ENCODE data around the gene AFDN.

AFDN gene

GRCh38 chr6:167843023-167843422 is 16.3 kb downstream of the AFDN start:
- no peak for DNase-seq

DNA sequence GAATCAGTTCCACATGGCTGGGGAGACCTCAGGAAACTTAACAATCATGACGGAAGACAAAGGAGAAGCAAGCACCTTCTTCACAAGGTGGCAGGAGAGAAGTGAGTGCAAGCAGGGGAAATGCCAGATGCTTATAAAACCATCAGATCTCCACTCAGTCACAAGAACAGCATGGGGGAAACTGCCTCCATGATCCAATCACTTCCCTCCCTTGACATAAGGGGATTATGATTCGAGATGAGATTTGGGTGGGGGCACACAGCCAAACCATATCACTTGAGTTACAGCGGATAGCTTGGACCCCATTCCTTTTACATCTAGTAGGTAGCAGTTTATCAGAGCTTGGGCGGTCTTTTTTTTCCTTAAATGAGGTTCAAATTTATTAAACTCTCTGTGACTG is 19.1 kb downstream of the AFDN start:
- DNase-seq, result no peak

- DNase-seq, result no peak
Measured at GRCh38 chr6:167846997-167847606, 20.4 kb downstream of the AFDN start.

- DNase-seq, result no peak
Measured at GRCh38 chr6:167847936-167848335, 21.2 kb downstream of the AFDN start.

DNA sequence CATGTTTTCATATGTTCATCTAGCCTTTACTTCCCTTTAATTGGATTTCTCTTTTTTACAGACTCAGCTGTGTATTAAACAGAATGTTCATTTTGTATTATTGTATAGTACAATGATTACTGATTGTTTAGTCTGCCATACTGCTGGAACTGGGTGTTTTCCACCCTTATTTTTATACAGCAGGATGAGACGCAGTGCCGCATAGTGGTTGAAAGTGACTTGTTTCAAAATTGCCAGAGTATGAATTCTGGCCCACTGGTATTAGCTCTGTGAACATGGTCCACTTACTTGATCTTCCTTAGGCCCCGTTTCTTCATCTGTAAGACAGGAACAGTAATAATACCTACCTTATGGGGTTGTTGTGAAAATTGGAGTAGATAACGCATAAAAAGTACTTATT is 22.1 kb downstream of the AFDN start:
- DNase-seq, result no peak

DNA sequence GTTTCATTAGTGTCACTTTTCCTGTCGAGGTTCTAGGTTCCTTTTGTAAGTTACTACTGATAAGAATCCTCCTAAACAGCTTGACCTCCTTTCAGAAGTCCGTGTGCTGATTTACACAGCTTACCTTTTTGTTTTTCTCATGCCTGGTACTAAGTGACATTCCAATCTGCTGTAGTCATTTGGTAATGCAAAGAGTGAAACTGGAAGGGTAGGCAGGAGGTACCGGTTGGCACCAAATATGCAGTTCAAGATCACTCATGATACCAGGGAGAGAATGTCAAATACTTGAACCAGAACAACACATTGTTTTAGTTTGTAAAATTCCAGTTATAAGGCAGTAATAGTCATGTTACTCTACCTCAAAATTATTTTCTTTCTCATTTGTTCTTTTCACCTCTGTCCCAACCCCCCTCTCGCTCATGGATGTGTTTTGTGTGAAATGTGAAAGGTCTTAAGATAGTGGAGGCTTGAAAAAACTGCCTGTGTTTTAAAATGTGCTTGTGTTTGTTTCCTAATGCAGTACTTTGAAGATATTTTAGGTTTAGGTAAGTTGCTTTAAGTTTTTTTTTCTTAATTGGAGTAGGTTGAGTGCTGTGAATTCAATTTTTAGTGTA is 23.2 kb downstream of the AFDN start:
- no peak for DNase-seq

- no peak for DNase-seq
Measured at GRCh38 chr6:167850782-167851181, 24.1 kb downstream of the AFDN start.

GRCh38 chr6:167851370-167851952 is 24.8 kb downstream of the AFDN start:
- no peak for DNase-seq

GRCh38 chr6:167855825-167856425 is 29.2 kb downstream of the AFDN start:
- no peak for DNase-seq

DNA sequence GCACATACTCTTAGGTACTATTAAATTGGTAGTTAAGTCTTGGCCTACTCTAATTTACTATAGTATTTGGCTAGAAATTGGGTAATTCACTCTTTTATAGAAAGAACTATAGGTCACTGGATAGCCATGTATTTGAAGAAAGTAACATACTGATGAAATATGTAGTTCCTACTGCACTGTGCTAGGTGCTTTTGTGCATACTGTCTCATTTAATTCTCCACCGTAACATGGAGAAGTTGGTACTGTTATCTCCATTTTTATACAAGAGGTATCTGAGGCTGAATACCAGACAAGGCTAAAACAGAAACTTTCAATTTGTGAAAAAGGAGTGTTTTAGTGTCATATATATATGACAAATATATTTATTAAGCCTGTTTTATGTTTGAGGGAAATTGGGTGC is 29.8 kb downstream of the AFDN start:
- no peak for DNase-seq

- DNase-seq, result no peak
Measured at GRCh38 chr6:167856999-167857660, 30.4 kb downstream of the AFDN start.

GRCh38 chr6:167858086-167858591 is 31.4 kb downstream of the AFDN start:
- no peak for DNase-seq

GRCh38 chr6:167858842-167859664 is 32.3 kb downstream of the AFDN start:
- no peak for DNase-seq

DNA sequence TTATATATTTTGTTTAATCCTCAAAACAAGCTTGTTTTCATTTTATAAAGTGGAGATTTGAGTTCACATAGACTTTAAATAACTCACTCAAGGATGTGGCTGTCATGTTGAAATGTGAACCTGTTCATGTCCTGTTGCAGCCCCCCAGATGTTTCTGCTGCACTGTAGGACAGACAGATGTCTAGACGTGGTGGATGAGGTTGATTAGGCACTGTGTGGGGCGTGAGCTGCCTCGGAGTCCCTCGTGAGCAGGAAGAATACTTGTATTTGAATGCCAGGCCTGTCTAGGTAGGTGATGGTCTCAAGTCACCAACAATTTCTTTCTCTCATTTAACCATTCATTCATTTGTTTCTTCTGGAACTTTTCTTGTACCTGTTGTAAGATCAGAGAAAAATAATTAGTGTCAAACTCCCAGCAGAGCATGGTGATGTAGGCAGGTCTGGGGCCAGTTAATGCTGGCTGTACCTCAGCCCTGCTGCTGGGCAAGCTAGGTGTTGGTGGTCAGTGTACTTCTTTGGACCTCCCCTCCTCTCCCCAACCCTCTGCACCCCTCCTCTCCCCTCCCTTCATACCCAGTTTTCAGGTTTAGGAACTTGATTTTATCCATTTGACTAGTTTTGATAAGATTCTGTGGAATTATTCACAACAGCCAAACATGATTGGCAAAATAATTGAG is 34.0 kb downstream of the AFDN start:
- DNase-seq, result no peak

GRCh38 chr6:167861424-167861823 is 34.7 kb downstream of the AFDN start:
- DNase-seq, result no peak

DNA sequence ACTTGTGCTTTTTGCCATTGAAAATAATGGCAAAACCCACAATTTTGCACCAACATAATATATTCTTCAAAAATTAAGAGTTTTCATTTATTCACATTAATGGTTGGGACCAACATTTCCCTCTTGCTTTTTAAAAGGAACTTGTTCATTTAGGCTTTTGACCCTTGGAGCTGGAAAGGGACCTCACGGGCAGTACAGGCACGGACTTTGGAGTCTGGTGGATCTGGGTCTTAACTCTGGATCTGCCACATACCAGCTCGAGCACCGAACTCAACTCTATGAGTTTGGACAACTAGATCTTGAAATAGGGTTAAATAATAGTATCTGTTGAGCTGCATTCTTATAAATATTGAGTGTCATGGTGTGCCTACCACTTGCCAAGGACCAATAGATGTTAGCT is 37.2 kb downstream of the AFDN start:
- DNase-seq, result no peak

DNA sequence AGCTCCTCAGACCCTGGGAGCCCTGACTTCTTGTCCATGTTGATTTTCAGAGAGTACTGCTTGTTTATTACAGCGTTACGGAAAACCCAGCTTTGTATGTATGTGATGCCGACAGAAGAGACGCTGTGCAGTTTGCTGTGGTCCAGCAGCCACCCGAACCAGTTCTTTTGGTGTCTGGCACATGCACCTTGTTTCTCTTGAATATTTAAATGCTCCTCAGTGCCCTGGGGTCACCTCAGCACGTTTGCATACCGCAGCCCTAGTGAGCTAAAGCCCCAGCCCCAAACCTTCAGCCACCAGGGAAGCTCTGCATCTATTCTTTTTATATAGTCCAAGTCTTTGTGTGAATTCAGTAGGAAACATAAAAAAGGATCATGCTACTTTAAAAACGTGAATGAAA is 39.9 kb downstream of the AFDN start:
- no peak for DNase-seq

GRCh38 chr6:167870321-167870720 is 43.6 kb downstream of the AFDN start:
- no peak for DNase-seq

GRCh38 chr6:167872538-167873210 is 46.0 kb downstream of the AFDN start:
- DNase-seq, result no peak

- no peak for DNase-seq
Measured at GRCh38 chr6:167877994-167878779, 51.5 kb downstream of the AFDN start.

DNA sequence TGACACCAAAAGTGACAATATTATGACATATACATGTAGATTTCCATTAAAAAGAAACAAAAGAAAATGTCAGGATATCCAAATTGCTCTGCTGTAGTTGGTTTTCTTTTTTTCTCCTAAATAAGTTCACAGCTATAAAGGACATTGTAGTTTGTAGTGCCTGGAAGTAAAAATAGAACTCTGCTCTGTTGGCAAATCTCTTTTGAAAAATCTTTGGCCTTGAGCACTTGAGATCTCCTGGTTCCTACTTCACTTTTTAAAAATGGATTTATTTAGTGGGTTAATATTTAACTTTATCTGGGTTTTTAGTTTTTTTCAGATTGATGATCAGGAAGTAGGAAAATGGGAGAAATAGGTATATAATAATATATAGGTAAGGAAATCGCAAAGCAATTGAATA is 52.9 kb downstream of the AFDN start:
- no peak for DNase-seq

All from T-helper 9 cell (primary cell).